Neuron (in vitro differentiated cells): ENCODE measurements around the gene GLT6D1.
"Not testable (repeated sequence)": the region's sequence is repeated elsewhere in the genome, so short reads cannot be mapped to it uniquely, and the experiment has no call there.

Experiments used
- H2AFZ ChIP-seq: one replicate; pipeline ENCODE4 v1.6.1; 2013; ENCODE audit warnings: low read depth, mild to moderate bottlenecking, inconsistent platforms, low read length, moderate library complexity
- H3K27me3 ChIP-seq: one replicate; pipeline ENCODE4 v1.6.1; 2013; ENCODE audit warnings: low read length; ENCODE audit not compliant: insufficient read depth
- H3K36me3 ChIP-seq: one replicate; pipeline ENCODE4 v1.6.1; 2013; ENCODE audit warnings: low read length; ENCODE audit not compliant: insufficient read depth
- H3K4me1 ChIP-seq: one replicate; pipeline ENCODE4 v1.6.1; 2013; ENCODE audit warnings: low read length; ENCODE audit not compliant: insufficient read depth
- H3K4me3 ChIP-seq: 2 replicates; pipeline ENCODE4 v1.5.1; 2013; ENCODE audit warnings: mild to moderate bottlenecking, low read length, moderate library complexity
- H3K9me3 ChIP-seq: one replicate; pipeline ENCODE4 v1.6.1; 2013; ENCODE audit warnings: low read length

GLT6D1 gene, protein sequence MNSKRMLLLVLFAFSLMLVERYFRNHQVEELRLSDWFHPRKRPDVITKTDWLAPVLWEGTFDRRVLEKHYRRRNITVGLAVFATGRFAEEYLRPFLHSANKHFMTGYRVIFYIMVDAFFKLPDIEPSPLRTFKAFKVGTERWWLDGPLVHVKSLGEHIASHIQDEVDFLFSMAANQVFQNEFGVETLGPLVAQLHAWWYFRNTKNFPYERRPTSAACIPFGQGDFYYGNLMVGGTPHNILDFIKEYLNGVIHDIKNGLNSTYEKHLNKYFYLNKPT

DNA sequence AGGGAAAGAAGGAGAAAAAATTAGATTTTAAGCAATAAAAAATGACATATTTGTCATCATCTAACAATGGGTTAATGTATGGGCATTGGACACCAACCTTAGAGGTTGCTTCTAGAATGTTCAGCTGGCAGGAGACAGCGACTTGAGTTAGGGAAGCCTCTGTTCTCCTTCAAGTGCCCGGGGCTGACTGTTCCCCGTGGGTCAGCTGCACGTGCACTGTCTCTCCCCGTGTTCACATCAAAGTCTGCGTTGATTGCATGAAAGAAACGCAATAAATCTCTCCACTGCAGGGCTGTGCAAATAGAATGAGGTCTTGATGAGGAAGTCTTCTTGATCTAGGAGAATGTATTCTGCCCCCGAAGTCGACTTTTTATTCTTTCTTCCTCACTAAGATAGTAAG, at the start of gene GLT6D1:
GLT6D1 (minus strand) TSS at position 345 of the 400 bp plus-strand sequence. CDS start 353 bp downstream, outside the sequence.
- Histone ChIP-seq H2AFZ (no peak within 1 kb of the TSS), H3K27me3 (peaks cover 3% of the 10 kb centered on the region), H3K9me3 (no peaks in the 10 kb centered on the region), H3K4me1 (no peaks in the 10 kb centered on the region), H3K36me3 (no peaks in the 10 kb centered on the region), H3K4me3 (no peak within 1 kb of the TSS)

DNA sequence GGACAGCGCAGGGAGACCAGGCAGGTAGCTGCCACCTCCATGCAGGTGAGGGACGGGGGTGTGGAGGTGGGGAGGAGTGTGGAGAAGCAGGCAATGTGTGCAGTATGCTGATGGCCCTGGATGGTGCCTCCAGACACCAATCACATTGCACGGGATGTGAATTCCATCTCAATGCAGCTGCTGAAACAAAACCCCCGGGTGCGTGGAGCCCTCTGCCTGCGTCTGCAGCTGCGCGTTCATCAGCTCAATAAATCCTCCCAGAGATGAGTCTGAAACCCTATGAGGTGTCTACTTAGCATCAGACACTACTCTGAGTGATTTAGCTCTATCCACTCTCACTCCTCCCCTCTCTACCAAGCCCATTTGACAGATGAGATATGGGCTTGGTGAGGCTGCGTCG, 49.7 kb upstream of the GLT6D1 start:
- H3K36me3 ChIP-seq = no peaks in the 10 kb centered on the region
- H2AFZ ChIP-seq = no peak overlapping the region
- H3K27me3 ChIP-seq = peaks cover 36% of the 10 kb centered on the region
- H3K4me3 ChIP-seq = no peak overlapping the region
- H3K4me1 ChIP-seq = no peaks in the 10 kb centered on the region
- no peaks in the 10 kb centered on the region for H3K9me3 ChIP-seq

DNA sequence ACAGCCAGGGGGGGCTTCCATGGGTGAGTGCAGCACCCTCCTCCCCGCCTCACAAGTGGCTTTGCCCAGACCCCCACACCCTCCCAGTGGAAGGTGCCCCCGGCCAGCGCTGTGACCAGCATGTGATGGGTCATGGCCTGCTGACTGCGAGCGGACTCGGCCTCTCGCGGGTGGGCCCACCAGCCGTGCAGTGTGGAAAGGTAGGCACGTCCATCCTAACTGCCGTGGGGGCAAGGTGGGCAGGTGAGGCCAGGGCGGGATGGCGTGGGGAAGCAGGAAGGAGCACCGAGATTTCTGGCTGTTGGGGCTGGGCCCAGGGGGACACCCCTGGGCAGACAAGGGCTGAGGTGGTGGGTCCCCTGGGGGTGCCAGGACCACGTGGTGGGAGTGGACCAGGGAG, 47.9 kb upstream of the GLT6D1 start:
- Histone ChIP-seq H3K4me1 (no peaks in the 10 kb centered on the region), H2AFZ (no peak overlapping the region), H3K36me3 (no peaks in the 10 kb centered on the region), H3K27me3 (peaks cover 21% of the 10 kb centered on the region), H3K4me3 (no peak overlapping the region), H3K9me3 (no peaks in the 10 kb centered on the region)

DNA sequence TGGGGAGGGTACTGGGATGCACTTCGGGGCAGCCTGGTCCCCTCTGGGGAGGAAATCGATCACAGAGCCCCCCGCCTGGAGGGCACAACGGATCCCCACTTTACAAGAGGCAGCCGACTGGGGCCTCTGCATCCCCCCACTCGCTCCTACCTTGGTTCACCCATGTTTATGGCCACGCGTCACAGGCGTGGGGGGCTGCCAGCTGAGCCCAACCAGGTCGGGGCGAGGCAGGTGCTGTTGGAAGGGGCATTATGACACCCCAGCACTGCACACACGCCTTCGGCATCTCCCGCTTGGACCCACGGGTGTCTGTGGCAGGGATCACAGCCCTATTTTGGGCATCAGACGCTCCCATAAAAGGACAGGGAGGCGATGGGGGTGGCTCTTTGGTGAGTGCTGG, 45.4 kb upstream of the GLT6D1 start:
- Histone ChIP-seq H3K27me3 (peaks cover 15% of the 10 kb centered on the region), H3K36me3 (no peaks in the 10 kb centered on the region), H2AFZ (no peak overlapping the region), H3K9me3 (no peaks in the 10 kb centered on the region), H3K4me1 (no peaks in the 10 kb centered on the region), H3K4me3 (no peak overlapping the region)

GRCh38 chr9:135683401-135684034, 44.2 kb upstream of the GLT6D1 start:
- Histone ChIP-seq H2AFZ (no peak overlapping the region), H3K4me3 (no peak overlapping the region), H3K4me1 (no peaks in the 10 kb centered on the region), H3K9me3 (no peaks in the 10 kb centered on the region), H3K27me3 (peaks cover 11% of the 10 kb centered on the region), H3K36me3 (no peaks in the 10 kb centered on the region)

DNA sequence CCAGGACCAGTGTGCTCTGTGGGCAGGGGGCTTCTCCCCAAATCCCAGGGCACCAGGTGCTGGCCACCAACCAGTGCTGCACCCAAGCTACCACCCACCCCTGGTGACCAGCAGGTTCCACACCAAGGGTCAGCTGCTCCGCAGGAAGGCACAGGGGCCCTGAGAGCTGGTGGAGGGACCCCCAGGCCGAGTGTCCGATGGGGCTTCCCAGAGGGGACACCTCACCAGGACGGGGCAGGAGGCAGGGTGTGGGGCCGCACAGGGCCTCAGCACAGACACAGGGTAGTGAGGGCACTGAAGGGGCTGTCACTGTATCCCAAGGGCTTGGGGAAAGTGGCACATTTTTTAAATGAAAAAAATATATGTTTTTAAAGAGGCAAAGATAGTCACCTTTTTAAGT, 41.8 kb upstream of the GLT6D1 start:
- Histone ChIP-seq H3K4me3 (no peak overlapping the region), H3K4me1 (no peaks in the 10 kb centered on the region), H3K36me3 (no peaks in the 10 kb centered on the region), H2AFZ (no peak overlapping the region), H3K9me3 (no peaks in the 10 kb centered on the region), H3K27me3 (peaks cover 11% of the 10 kb centered on the region)

DNA sequence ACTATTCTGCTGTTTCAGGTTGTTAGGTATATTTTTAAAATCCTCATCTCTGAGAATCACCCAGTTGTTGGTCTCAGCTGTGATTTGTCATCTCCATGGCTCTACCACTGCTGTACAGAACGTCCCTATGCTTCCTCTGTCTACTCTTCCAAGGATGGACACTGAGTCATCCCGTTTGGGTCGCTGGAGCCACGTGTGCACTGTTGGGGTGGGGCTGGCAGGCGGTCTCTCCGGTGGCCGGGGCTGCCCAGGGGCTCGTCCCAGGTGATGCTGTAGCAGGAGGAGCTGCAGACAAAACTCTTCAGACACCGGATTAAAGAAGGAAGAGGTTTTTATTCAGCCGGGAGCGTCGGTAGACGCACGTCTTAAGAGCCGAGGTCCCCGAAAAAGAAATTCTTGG, 40.7 kb upstream of the GLT6D1 start:
- Histone ChIP-seq H3K36me3 (no peaks in the 10 kb centered on the region), H2AFZ (no peak overlapping the region), H3K27me3 (peaks cover 11% of the 10 kb centered on the region), H3K4me1 (no peaks in the 10 kb centered on the region), H3K9me3 (no peaks in the 10 kb centered on the region), H3K4me3 (no peak overlapping the region)

DNA sequence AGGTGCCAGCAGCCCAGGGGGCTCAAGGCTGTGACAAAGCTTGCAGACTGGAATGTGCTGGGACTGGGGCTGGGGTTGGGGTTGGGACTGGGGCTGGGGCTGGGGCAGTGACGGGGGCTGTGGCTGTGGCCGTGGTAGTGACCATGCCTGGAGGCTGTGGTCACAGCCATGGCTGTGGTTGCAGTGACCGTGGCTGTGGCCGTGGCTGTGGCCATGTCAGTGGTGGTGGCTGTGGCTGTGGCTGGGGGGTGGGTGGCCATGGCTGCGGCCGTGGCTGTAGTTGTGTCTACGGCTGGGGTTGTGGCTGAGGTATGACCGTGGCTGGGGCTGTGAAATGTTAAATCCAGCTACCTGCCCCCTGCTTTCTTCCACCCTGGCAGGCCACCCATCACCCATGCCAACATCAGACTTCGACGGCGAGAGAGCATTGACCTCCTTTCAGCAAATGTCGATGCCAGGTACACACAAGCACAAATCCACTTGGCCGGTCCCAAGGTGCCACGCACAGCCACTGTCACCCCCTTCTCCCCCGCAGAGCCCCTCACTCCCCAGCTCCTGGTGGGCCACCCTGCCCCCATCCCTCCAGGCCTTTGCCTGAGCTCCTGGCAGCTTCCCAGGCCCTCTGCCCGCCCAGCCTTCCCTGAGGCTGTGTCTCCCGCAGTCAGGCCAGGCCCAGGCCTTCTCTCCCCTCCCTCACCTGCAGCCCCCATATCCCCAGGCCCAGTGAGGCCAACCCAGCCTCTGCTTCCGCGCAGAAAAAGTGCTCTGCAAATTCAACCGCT, 39.1 kb upstream of the GLT6D1 start:
- Histone ChIP-seq H3K36me3 (no peaks in the 10 kb centered on the region), H3K27me3 (peaks cover 5% of the 10 kb centered on the region), H3K9me3 (no peaks in the 10 kb centered on the region), H2AFZ (no peak overlapping the region), H3K4me3 (no peak overlapping the region), H3K4me1 (no peaks in the 10 kb centered on the region)

DNA sequence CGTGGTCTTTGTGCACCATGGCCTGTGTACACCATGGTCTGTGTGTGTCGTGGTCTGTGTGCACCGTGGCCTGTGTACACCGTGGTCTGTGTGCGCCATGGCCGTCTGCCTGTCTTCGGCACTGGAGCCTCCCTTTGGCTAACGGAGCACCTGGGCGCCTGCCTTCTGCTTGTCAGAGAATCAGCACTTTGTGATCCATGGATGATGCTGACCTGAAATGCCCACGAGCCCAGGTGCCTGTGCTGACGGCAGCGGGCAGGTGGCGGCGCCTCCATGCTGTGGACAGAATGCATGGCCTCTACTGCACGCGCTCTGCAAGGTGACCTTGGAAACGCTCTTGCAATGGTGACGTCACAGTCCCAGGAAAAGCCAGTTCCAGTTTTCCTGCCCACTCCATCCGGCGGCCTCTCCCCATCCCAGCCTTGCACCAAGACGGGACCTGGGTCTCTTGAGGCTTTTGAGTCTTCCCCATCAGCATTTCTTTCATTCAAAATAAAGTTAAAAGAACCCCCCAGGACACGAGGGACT, 38.4 kb upstream of the GLT6D1 start:
- Histone ChIP-seq H3K36me3 (no peaks in the 10 kb centered on the region), H3K4me1 (no peaks in the 10 kb centered on the region), H3K9me3 (no peaks in the 10 kb centered on the region), H3K4me3 (no peak overlapping the region), H3K27me3 (peaks cover 4% of the 10 kb centered on the region), H2AFZ (no peak overlapping the region)

DNA sequence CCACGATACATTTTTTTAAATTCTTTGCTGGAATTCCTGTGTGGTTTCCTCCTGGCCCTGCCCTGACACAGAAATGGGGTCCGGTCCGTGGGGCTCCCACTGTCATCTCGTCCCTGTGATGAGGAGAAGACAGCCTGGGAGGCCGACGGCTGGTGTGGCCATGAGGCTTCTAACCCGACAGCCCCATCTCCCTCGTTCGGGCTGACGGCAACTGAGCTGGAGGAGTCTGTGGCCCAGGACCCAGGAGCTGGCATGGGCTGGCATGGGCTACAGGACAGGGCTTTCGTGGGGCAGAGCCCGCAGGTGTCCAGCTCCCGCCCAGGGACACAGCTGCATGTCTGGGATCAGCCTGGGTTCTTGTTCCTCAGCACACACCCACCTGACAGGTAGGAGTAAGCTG, 37.6 kb upstream of the GLT6D1 start:
- Histone ChIP-seq H3K9me3 (no peaks in the 10 kb centered on the region), H3K36me3 (no peaks in the 10 kb centered on the region), H3K27me3 (no peaks in the 10 kb centered on the region), H3K4me1 (no peaks in the 10 kb centered on the region), H2AFZ (no peak overlapping the region), H3K4me3 (no peak overlapping the region)

DNA sequence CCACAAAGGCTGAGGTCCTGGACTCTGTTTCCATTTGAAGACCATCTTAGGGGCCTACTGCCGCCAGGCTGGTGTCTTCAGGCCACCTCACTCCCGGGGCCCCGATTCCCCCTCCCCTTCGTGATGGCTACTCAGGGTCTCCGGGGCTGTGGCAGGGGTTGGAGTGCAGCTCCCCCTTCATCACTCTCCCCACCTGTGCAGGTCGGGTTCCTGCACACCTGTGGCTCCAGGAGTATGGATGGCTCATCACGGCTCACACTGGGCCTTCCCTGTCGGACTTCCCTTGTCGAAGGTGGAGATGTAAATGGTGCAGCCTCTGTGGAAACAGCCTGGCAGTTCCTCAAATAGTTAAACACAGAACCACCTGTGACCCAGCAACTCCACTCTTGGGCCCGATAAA, 35.6 kb upstream of the GLT6D1 start:
- H3K4me3 ChIP-seq = no peak overlapping the region
- H2AFZ ChIP-seq = no peak overlapping the region
- H3K9me3 ChIP-seq = no peaks in the 10 kb centered on the region
- no peaks in the 10 kb centered on the region for H3K4me1 ChIP-seq
- no peaks in the 10 kb centered on the region for H3K27me3 ChIP-seq
- H3K36me3 ChIP-seq = no peaks in the 10 kb centered on the region

DNA sequence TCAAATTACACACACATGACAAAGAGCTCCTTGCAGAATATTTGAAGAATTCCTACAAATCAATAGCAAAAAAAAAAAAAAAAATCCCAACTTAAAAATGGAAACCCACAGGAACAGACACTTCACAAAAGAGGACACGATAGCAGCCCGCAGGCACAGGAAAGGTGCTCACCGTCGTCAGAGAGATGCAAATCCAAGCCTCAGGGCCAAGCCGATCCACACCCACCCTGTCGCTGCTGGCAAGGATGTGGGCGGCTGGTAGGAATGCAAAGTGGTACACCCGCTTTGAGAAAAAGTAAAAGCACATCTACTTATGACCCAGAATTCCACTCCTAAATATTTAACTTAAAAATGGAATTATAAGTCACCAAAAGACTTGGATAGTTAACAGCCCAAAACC, 34.6 kb upstream of the GLT6D1 start:
- H3K27me3 ChIP-seq = no peaks in the 10 kb centered on the region
- no peak overlapping the region for H3K4me3 ChIP-seq
- H3K9me3 ChIP-seq = no peaks in the 10 kb centered on the region
- H3K36me3 ChIP-seq = no peaks in the 10 kb centered on the region
- H2AFZ ChIP-seq = no peak overlapping the region
- no peaks in the 10 kb centered on the region for H3K4me1 ChIP-seq

DNA sequence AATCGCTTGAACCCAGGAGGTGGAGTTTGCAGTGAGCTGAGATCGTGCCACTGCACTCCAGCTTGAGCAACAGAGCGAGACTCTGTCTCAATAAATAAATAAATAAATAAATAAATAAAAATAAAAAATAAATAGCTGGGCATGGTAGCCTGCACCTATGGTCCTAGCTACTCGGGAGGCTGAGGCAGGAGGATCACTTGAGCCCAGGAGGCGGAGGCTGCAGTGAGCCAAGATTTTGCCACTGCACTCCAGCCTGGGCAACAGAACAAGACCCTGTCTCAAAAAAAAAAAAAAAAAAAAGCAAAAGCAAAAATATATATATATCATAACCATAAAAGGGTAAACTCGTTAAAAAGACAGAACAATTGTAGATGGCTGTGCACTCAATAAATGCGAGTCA, 33.4 kb upstream of the GLT6D1 start:
- not testable (repeated sequence) for H3K9me3 ChIP-seq, H3K4me3 ChIP-seq, H3K27me3 ChIP-seq, H2AFZ ChIP-seq, H3K4me1 ChIP-seq, H3K36me3 ChIP-seq
